KOPT-K1 (cell line): ENCODE results near the gene IL12RB1.
"Not testable (repeated sequence)": the region's sequence is repeated elsewhere in the genome, so short reads cannot be mapped to it uniquely, and the experiment has no call there.

ENCODE experiments used
- H3K27ac ChIP-seq: fragments of 200-600 bp; sonication (generic); 2 replicates; pipeline ENCODE4 v1.5.1; 2016; ENCODE audit warnings: antibody characterized with exemption, mild to moderate bottlenecking, low read depth, low read length; ENCODE audit not compliant: poor library complexity, severe bottlenecking
- H3K36me3 ChIP-seq: fragments of 200-600 bp; sonication (generic); 2 replicates; pipeline ENCODE4 v1.5.1; 2017; ENCODE audit warnings: antibody characterized with exemption, mild to moderate bottlenecking, low read length, moderate library complexity; ENCODE audit not compliant: insufficient read depth
- H3K9me3 ChIP-seq: fragments of 200-600 bp; sonication (generic); 2 replicates; pipeline ENCODE4 v1.5.1; 2017; ENCODE audit warnings: antibody characterized with exemption, low read length, mild to moderate bottlenecking; ENCODE audit not compliant: insufficient read depth, poor library complexity, severe bottlenecking

Gene IL12RB1

GRCh38 chr19:18119013-18119716 is 32.4 kb upstream of the IL12RB1 start:
- H3K36me3 ChIP-seq = peaks cover 24% of the 10 kb centered on the region; the same call in 1 of the 2 replicates
- no peaks in the 10 kb centered on the region for H3K9me3 ChIP-seq
- peak overlapping the region; percentile 71 for H3K27ac ChIP-seq

GRCh38 chr19:18118420-18119012 is 31.8 kb upstream of the IL12RB1 start:
- H3K9me3 ChIP-seq = no peaks in the 10 kb centered on the region
- H3K27ac ChIP-seq = peak overlapping the region; percentile 71
- peaks cover 17% of the 10 kb centered on the region; the same call in 1 of the 2 replicates for H3K36me3 ChIP-seq

- Histone ChIP-seq H3K9me3 (no peaks in the 10 kb centered on the region), H3K36me3 (peaks cover 11% of the 10 kb centered on the region; the same call in 1 of the 2 replicates), H3K27ac (peak overlapping the region; percentile 71)
Measured at GRCh38 chr19:18117692-18118378, 31.1 kb upstream of the IL12RB1 start.

- no peaks in the 10 kb centered on the region for H3K9me3 ChIP-seq
- H3K36me3 ChIP-seq = peaks cover 6% of the 10 kb centered on the region; the same call in 1 of the 2 replicates
- H3K27ac ChIP-seq = peak overlapping the region; percentile 30
Measured at GRCh38 chr19:18117364-18117691, 30.6 kb upstream of the IL12RB1 start.

- H3K36me3 ChIP-seq = no peaks in the 10 kb centered on the region
- H3K9me3 ChIP-seq = no peaks in the 10 kb centered on the region
- no peak overlapping the region for H3K27ac ChIP-seq
Measured at GRCh38 chr19:18114483-18114882, 27.7 kb upstream of the IL12RB1 start.

GRCh38 chr19:18113827-18114226 is 27.1 kb upstream of the IL12RB1 start:
- no peak overlapping the region for H3K27ac ChIP-seq
- H3K36me3 ChIP-seq = no peaks in the 10 kb centered on the region
- no peaks in the 10 kb centered on the region for H3K9me3 ChIP-seq

- Histone ChIP-seq H3K27ac (no peak overlapping the region), H3K9me3 (no peaks in the 10 kb centered on the region), H3K36me3 (no peaks in the 10 kb centered on the region)
Measured at GRCh38 chr19:18112989-18113478, 26.3 kb upstream of the IL12RB1 start.

GRCh38 chr19:18110609-18111232 is 24.0 kb upstream of the IL12RB1 start:
- no peaks in the 10 kb centered on the region for H3K36me3 ChIP-seq
- H3K9me3 ChIP-seq = no peaks in the 10 kb centered on the region
- no peak overlapping the region for H3K27ac ChIP-seq

- H3K36me3 ChIP-seq = no peaks in the 10 kb centered on the region
- peak overlapping the region; percentile 32 for H3K27ac ChIP-seq
Measured at GRCh38 chr19:18109733-18110608, 23.2 kb upstream of the IL12RB1 start.

GRCh38 chr19:18109341-18109732 is 22.6 kb upstream of the IL12RB1 start:
- Histone ChIP-seq H3K9me3 (no peaks in the 10 kb centered on the region), H3K27ac (peak overlapping the region; percentile 32), H3K36me3 (no peaks in the 10 kb centered on the region)

More at GRCh38 chr19:18109733-18110608, 23.2 kb upstream of the IL12RB1 start:
- no peaks in the 10 kb centered on the region for H3K9me3 ChIP-seq

GRCh38 chr19:18108897-18109296 is 22.2 kb upstream of the IL12RB1 start:
- H3K9me3 ChIP-seq = no peaks in the 10 kb centered on the region
- no peaks in the 10 kb centered on the region for H3K36me3 ChIP-seq
- H3K27ac ChIP-seq = no peak overlapping the region

- Histone ChIP-seq H3K27ac (no peak overlapping the region), H3K9me3 (no peaks in the 10 kb centered on the region), H3K36me3 (no peaks in the 10 kb centered on the region)
Measured at GRCh38 chr19:18107235-18107634, 20.5 kb upstream of the IL12RB1 start.

GRCh38 chr19:18105259-18105658 is 18.5 kb upstream of the IL12RB1 start:
- H3K36me3 ChIP-seq, H3K27ac ChIP-seq, H3K9me3 ChIP-seq: not testable (repeated sequence)

GRCh38 chr19:18104793-18105131 is 18.0 kb upstream of the IL12RB1 start:
- H3K9me3 ChIP-seq = no peaks in the 10 kb centered on the region
- H3K36me3 ChIP-seq = no peaks in the 10 kb centered on the region
- H3K27ac ChIP-seq = no peak overlapping the region
